Fibroblast of upper back skin (primary cell): ENCODE results near the gene LENG8.
"Not testable (repeated sequence)": the region's sequence is repeated elsewhere in the genome, so short reads cannot be mapped to it uniquely, and the experiment has no call there.

Experiments
- DNase-seq: peaks from one replicate; pipeline ENCODE4 v3.0.0-alpha.2; 2013

Gene LENG8

GRCh38 chr19:54462047-54462654 lies 13.2 kb downstream of the LENG8 start:
- no peak for DNase-seq

- peak; percentile 74 for DNase-seq
These were observed 13.9 kb downstream of the LENG8 start for GRCh38 chr19:54462655-54463530.

DNA sequence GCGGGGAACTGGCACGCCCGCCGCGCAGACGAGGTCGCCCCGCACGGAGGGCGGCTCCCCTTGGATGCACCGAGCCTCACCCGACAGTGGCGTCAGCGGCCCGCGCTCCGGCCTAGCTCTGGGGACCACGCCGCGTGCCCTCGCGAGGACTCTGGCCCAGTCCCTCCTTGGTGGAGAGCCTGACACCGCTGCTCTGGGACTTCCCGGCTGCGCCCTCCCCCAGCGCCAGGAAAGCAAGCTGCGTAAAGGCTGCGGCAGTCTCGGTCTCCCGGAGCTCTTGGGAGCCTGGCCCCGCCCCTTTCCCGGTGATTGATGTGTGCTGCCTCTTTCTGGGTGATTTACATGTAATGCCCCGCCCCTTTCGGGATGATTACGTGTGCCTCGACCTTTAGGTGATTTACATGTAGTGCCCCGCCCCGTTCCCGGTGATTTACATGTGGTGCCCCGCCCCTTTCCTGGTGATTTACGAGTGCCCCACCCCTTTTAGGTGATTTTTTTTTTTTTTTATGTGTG lies 14.6 kb downstream of the LENG8 start, which contains the start of gene LENG9:
Gene LENG9, minus strand, starts transcription at position 248 of the 513 bp plus-strand sequence. CDS start 252 bp downstream, outside the sequence.
- DNase-seq = peak; percentile 99

DNA sequence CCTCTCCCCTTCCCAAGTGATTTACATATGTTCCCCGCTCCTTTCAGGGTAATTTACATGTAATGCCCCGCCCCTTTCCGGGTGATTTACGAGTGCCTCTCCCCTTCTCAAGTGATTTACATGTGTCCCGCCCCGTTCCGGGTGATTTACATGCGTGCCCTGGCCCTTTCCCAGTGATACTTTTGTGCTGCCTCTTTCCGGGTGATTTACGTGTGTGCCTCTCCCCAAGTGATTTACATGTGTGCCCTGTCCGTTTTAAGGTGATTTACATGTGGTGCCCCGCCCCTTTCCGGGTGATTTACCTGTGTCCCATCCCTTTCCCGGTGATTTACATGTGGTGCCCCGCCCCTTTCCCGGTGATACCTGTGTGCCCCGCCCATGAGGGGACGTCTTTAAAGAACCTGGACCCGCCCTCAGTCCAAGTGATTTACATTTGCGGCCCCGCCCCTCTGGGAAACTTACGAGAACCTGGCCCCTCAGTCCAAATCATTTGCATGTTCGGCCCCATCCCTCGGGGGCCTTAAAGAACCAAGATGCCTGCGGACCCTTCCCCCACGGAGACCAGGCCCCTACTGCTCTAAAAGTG lies 15.1 kb downstream of the LENG8 start:
- DNase-seq = peak; percentile 72

DNA sequence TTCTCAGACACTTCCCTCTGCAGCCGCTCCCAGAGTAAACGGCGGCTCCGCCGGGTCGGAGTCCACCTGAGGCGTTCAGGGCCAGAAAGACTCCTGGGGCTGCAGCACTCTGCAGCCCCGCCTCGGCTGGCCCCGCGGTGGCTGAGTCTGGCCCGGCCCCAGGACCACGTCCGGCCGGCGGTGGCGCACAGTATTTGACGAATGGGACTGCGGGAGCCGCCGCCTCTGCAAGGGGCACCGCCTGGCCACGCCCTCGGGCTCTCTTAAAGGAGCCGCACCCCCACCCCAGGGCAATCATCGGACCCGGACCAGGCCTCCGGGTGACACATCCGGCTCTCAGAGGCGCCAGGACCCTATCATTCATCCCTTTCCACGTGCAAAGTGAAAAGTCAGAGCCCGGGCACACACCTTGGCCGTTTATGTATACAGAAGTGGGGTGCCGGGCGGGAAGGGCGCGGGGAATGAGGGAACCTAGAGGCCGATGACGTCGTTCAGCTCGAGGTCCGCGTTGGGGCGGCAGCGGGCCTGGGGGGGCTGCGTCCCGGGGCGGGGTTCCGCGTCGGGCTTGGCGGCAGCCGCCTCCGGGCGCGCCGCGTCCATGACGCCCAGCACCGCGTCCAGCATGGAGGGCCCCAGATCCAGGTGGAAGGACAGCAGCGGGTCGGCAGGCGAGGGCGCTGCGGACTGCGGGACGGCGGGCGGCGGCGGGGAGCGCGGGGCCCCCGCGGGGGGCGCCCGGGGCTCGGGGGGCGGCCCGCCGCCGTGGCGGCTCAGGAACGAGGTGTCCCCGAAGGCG lies 15.8 kb downstream of the LENG8 start:
- peak; percentile 82 for DNase-seq

- no peak for DNase-seq
These were observed 16.6 kb downstream of the LENG8 start for GRCh38 chr19:54465426-54466109.

- DNase-seq = not testable (repeated sequence)
These were observed 17.1 kb downstream of the LENG8 start for GRCh38 chr19:54466110-54466480.

DNA sequence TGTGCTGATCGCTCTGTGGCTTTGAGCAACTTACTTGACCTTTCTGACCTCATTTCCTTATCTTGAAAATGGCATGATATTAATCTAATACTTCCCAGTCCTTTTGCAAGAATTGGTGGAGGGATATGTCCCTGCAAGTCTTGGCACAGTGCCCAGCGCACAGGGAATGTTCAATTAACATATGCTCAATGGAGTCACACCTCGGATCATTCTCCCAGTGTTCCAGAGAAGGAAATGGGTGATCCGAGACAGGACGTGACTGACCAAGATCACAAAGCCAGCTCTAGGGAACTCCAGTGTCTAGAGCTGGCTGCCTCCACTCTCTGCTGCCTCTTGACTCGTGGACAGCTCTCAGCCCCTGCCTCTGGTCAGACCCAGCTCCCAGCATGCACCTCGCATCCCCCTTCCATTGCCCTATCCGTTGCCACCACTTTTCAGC lies 20.5 kb downstream of the LENG8 start:
- DNase-seq = no peak

- DNase-seq = no peak
These were observed 21.4 kb downstream of the LENG8 start for GRCh38 chr19:54470276-54470887.

DNA sequence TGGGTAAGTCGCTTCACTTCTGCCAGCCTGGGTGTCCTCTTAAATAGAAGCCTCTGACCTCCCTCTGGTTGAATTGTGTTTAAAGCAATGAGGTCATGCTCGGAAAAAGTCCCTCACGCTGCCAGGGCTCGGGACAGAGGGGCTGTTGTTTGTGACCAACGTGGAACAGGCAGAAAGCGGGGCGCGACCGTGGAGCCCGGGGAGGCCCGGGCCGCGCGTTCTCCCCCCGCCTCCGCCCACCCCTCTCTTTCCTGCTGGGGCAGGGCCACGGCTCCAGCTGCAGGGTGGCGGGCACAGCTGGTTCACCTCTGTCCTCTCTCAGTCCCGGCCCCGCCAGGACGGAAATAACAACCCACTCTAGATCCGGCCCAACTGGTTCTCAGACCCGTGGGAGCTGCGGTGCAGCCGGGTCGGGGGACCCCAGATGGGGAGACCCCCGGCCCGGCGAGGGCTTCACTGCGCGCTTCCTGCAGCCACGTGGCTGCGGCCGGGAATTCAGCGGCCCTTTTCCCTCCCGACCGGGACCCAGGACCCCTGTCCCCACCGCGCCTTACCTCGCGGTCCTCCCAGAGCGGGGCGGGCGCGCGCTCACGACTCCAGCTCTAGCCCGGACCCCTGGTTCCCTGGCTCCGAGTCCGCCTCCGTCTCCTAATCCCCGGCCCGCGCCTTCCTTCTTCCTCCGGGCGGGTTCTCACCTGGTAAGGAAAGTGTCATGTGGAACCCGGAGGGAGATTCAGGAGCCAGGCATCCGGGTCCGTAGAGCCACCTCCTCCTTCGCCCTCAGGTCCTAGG lies 22.2 kb downstream of the LENG8 start:
- no peak for DNase-seq

GRCh38 chr19:54473071-54473891 lies 24.3 kb downstream of the LENG8 start, which contains the start of gene CDC42EP5:
Gene CDC42EP5, minus strand, starts transcription at chr19:54473296. Its CDS starts 7,749 bp downstream, at chr19:54465547.
- peak; percentile 92 for DNase-seq

DNA sequence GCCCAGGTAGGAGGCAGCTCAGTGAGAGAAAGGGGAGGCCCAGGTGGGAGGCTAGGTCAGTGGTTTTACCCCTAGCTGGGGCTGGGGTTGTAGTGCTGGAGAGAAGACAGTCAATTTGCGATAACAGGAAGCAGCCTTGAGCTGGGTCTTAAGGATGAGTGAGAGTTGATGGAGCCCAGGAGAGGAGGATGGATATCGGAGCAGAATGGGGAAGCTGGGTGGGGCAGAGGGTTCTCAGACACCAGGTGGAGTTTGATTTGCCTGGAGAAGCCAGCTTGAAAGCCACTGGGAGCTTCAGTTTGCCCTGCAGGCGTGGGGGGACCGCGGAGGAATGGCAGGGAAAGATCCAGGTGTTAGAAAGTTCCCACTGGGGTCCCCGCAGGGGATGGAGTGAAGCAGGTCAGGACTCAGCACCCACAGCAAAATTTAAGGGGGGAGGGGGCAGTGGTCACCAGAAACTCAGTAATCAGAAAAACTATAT lies 24.9 kb downstream of the LENG8 start:
- no peak for DNase-seq

GRCh38 chr19:54475706-54476105 lies 26.7 kb downstream of the LENG8 start:
- no peak for DNase-seq

- no peak for DNase-seq
These were observed 28.7 kb downstream of the LENG8 start for GRCh38 chr19:54477650-54478049.

GRCh38 chr19:54478677-54479266 lies 29.8 kb downstream of the LENG8 start:
- DNase-seq = peak; percentile 54

DNA sequence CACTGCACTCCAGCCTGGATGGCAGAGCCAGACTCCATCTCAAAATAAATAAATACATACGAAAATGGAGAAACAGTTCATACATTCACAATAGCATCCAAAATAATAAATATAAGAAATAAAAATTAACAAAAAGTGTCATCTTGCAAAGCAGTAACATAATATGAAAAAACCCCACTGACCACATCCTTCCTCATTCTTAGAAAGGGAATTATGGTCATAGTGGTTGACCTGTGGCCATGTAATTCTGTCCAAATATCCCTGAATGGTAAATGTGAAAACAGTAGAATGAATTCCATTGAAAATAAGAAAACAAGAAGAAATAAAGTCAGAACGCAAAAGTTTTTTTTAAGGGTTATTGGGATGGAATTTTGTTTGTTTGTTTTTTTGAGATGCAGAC lies 31.1 kb downstream of the LENG8 start:
- DNase-seq = no peak

- peak; percentile 41 for DNase-seq
These were observed 32.4 kb downstream of the LENG8 start for GRCh38 chr19:54481326-54481930.

- no peak for DNase-seq
These were observed 33.9 kb downstream of the LENG8 start for GRCh38 chr19:54482889-54483288.

- no peak for DNase-seq
These were observed 35.5 kb downstream of the LENG8 start for GRCh38 chr19:54484451-54484850.
